ENCODE measurements around the gene IFNK.

GRCh38 chr9:27540502-27540901, 16.4 kb downstream of the IFNK start:
- TF ChIP-seq ZBTB33 (IDR thresholded peaks at IDR 0.05; ENCODE audit: borderline replicate concordance, low read depth) (no peak), RAD21 (IDR thresholded peaks at IDR 0.05; ENCODE audit: low read length) (no peak), CTCF (IDR thresholded peaks at IDR 0.05) (no peak), TAF1 (IDR thresholded peaks at IDR 0.05; ENCODE audit: borderline replicate concordance, low read depth, low read length) (no peak), REST (IDR thresholded peaks at IDR 0.05; ENCODE audit: low read depth, low read length) (no peak), EZH2phosphoT487 (IDR thresholded peaks at IDR 0.05; ENCODE audit: borderline replicate concordance, low read depth) (no peak), USF2 (IDR thresholded peaks at IDR 0.05; ENCODE audit: borderline replicate concordance, low read depth, low read length) (no peak), RFX5 (IDR thresholded peaks at IDR 0.05; ENCODE audit: low read length) (no peak), RCOR1 (IDR thresholded peaks at IDR 0.05; ENCODE audit: low read length) (no peak), JUND (IDR thresholded peaks at IDR 0.05) (no peak), CHD2 (IDR thresholded peaks at IDR 0.05; ENCODE audit: low read length, partially characterized antibody) (no peak), TCF12 (IDR thresholded peaks at IDR 0.05) (no peak), SIN3A (IDR thresholded peaks at IDR 0.05; ENCODE audit: borderline replicate concordance, low read depth, low read length) (no peak)
